Activated CD4-positive, alpha-beta T cell treated with anti-CD3 and anti-CD28 coated beads for 4 hours (primary cell): ENCODE results near the gene ANKS1B.
"Not testable (repeated sequence)": the region's sequence is repeated elsewhere in the genome, so short reads cannot be mapped to it uniquely, and the experiment has no call there.

Experiments
- DNase-seq, 2 donors: peaks; one replicate each; pipeline ENCODE4 v3.0.0-alpha.2; 2020

The ANKS1B gene

DNA sequence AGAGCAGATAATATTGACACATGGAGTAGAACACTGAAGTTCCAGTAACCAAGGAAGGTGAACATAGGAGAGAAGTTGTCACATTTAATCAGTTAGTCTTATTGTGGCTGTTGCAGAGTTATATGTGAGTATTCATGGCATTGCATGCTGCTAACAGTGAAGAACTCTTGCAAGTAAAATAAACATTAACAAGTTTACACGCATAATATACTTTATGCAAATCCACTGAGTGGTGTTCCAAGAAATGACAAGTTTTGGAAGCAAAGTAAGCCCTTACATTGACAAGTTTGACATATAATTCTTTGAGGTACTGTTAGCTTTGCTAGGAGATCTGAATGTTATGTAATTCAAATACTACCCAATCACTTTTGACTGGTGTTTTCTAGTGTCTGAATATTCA lies 125.6 kb downstream of the ANKS1B start:
- DNase-seq, result no peak

DNA sequence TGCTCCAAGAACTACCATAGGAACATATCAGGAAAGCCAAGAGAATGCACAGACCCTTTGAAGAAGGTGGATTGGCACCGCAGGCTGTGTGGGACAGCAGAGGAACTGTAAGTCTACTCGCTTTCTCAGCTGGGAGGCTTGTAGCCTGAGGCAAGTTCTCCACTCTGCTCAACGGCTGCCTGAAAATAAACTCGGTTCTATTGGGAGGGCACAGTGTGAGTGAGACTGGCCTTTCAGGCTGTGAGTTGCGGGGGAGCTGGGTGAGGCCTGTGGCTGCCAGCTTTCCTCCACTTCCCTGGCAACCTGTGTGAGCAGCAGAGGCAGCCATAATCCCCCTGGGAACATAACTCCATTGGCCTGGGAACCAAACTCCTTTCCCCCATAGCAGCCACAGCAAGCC lies 132.1 kb downstream of the ANKS1B start:
- no peak for DNase-seq

DNA sequence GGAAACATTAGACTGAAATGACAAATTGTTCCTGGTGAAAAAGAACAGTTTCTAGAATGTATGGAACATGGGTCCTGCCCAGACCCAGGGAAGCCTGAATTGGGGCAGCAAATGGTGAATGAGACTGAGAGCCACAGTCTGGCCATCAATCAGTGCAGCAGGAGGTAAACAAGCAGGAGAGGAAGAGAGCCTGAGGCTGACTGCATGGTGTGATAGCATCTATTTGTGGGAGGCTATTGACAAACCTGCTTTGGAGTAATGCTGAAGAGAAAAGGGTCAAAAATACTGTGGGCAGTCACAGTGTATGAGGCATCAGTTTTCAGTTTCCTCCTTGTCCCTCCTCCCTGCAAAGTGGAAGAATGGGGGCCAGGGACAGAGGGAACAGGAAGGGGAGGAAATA lies 136.8 kb downstream of the ANKS1B start:
- DNase-seq, result no peak

DNA sequence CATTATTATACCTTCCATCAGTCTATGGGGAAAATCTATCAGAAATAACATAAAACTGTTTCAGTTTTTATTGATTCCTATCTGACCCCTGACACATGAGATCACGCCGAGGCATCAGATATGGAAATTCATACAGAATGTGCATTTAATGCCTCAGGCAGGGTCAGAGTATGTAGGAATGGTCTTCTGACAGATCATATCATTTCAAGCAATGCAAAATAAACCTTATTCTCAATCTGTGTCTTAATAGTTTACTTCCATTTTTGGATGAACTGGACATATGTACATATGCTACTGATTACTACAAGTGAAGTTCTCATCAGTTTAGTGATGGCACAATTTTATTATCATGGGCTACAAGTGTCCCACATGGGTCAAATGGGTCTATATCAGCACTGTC lies 150.0 kb downstream of the ANKS1B start:
- DNase-seq, result no peak

DNA sequence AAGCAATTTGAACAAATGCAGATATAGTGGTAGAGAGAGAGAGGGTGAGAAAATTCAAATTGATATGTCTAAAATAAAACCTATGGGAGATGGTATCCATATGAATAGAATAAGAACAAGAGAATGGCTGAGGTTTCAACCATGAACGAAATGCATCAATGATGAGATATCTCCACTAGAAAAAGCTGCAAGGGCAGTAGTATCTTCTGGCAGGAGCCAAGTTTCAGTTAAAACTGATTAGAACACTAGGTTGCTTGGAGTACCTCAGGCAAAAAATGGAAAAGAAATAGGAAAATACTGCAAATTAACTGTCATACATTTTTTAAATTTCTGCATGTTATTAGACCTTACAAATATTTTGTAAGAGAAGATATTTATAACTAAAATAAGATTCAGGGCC lies 151.3 kb downstream of the ANKS1B start:
- no peak for DNase-seq

DNA sequence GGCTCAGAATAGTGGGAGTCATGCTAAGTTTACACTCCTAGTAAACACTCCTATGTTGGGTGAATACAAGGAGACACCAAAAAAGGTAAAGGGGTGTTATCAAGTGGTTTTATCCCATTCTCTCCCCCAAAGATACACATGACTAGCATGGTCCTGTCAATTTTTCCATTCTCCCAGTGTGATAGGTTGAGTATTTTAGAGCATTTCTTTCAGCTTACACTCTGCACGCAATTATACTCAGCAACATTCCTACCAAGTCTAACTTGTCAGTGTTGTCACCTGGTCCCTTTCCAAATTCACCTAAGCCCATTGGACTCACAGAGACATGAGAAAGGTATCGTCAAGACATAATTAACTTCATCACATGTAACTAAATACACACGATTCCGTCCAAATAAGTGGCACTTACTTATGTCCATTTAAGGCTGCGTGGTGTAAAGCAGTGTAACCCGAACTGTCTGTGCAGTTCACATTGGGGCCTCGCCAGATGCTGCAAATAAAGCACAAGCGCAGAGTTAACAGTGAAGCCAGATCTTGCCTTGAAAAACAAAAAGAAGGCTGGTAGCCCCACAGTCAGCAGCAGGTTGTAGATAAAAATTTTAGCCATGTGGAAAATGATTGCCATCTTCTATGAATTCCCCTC lies 159.7 kb downstream of the ANKS1B start:
- DNase-seq, result no peak

DNA sequence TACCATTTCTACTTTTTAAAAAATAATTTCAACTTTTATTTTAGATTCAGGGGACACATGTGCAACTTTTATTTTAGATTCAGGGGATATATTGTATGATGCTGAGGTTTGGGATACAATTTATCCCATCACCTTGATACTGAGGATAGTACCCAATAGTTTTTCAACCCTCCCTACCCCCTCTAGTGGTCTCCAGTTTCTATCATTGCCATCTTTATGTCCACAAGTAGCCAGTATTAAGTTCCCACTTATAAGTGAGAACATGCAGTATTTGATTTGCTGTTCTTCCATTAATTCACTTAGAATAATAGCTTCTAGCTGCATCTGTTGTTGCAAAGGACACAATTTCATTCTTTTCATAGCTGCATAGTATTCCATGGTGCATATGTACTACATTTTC lies 162.5 kb downstream of the ANKS1B start:
- no peak for DNase-seq

DNA sequence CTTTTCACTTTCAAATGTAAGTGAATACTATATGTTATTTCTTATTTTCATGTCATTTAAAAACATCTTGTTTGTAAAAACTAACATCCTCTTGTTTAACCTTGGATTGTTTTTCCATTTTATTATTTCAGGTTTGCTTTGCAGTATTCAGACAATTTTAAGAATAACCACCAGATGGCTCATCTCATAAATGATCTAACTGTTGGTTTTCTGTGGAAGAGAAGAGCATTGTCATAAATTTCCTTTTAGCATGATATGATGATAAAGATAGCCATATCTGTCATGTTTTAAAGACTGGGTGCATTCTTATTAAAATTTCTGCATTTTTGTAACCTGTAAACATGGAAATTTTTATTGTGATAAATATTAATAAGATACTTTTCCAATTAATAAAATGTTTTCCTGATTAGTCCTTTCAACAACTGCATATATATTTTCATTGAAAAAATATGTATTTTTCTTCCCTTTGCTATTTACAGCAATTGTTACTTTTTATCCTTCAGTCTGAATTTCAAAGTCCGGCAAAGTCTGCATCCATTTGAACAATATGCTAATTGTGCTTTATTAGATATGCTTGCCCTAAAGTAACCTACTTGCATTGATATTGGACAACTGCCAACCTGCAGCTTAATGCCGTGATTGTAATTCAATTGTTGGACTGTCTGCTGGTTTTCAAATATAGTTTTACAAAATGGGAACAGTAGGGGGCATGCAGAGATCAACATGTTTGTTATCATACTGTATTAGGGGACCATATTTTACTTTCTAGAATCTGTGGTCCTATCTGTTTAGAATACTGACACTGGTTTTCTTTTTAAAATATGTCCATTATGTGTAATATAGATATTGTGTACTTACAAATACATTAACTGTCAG lies 173.8 kb downstream of the ANKS1B start:
- no peak for DNase-seq

DNA sequence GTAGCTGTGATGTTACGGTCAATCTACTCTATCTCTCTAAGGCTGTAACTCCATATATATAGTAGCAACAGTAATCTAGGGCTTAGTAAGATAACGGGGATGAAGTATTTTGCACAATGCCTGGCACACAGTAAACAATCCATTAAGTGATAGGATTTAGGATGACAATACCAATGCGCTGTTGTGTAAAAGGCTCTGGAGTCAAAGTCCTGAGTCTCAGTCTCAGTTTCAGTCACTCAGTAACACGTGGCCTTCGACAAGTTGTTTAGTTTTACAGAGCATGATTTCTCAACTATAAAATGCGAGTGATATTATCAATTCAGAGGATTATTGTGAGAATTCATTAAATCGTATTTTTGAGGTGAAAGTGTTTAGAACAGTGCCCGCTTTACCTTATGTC lies 174.8 kb downstream of the ANKS1B start:
- no peak for DNase-seq

DNA sequence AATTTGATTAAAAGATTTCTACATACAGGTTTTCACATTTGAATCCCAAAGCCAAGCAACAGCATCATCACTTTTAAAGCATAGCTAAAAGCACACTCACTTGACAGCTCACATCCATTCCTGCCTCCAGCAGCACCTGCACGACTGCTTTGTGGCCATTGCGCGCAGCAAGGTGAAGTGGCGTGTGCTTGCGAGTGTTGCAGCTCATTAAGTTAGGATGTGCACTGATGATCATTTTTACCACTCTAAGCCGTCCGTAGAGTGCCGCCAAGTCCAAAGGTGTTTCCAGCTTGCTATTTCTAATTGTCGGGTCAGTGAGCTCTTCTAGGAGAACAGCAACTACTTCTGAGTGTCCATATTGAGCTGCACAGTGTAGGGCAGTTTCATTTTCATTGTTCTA lies 178.4 kb downstream of the ANKS1B start:
- no peak for DNase-seq

DNA sequence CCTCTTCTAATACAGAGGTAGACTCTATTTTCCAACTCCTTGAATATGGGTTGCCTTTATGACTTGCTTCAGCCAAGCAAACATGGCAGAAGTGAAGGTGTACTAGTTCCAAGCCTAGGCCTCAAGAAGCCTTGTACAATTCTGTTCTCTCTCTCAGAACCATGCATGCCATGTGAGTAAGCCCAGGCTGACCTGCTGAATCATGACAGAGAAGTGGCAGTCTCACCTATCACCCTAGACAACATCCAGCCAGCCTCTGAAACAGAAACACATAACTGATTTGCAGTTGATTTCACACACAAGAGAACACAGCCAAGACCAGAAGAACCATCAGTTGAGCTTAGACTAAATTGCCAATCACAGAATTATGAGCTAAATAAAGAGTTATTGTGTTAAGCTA lies 180.0 kb downstream of the ANKS1B start:
- no peak for DNase-seq

DNA sequence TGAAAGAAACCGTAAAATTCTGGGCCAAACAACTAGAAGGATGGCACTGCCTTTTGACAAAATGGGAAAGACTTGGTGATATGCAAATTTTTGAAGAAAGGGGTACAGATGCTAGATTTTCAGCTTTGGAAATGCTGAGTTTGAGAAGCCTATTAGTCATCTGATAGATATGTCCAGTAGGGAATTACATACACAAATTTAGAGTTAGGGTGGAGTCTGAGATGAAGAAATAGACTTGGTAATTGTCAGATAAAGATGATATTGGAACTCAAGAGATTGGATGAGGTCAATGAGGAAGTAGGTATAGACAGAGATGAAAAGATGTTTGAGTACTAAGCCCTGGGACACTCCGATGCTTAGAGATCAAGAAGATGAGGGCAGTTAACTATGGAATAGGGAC lies 184.1 kb downstream of the ANKS1B start:
- no peak for DNase-seq

DNA sequence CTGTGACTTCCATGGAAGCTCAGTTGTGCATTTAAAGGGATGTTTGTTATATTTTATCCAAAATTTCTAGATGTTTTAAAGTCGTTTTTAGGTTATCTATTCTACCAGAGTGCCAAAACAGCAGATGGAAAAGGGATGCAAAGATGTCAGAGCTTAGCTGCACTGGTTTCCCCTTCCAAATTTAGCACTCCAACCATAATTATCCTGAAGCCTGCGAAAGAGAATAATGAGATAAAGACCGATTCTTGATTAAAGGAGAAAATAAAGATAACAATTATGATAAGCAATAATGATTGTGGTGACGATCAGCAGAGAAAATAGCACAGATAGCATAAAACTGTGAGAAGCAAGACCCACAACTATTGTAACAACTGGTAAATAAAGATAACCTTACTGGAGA lies 186.8 kb downstream of the ANKS1B start:
- DNase-seq, result not testable (repeated sequence)

DNA sequence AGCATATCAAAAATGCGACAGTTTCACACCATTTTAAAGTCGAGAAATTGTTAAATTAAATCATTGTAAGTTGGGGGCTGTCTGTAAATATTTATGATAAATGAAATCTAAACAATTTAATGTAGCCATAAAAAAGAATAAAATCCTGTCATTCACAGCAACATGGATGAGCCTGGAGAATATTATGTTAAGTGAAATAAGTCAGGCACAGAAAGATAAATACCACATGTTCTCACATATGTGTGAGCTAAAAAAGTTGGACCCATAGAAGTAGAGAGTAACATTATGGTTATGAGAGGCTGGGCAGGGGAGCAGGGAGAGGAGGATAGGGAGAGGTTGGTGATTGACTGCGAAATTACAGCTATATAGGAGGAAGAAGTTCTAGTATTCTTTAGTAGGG lies 201.3 kb downstream of the ANKS1B start:
- no peak for DNase-seq

DNA sequence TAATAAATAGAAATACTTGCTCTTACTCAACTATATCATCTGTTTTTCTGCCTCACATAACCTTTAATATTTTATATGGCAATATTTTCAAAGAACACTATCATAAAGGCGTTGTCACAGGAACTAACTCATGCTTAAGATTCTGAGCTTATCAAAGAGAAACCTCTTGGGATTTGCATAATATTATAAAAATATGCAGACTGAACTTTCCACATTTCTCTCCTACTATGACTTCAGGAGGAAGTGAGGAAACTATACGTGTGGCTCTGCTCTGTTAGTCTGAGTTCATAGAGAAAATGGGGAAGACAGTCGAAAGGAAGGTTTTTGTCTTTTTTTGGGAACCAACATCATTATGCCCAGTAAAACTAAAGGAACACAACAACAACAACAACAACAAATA lies 212.5 kb downstream of the ANKS1B start:
- no peak for DNase-seq

DNA sequence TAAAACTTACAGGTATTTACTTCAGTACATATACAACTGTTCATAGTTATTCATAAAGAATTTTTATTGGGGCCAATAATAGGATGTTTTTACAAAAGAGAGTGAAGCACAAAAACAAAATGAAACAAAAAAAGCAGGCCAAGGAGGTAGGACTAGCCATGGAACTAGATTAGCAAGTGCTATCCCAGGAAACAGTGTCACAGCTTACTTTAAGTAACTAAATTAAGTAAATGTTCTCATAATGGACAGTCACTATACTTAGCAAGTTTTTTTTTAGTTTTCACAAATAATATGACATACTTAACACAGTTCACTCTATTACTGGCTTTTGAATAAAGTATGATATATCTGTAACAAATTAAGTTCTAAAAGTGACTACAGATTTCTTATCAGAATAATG lies 213.1 kb downstream of the ANKS1B start:
- DNase-seq, result no peak

DNA sequence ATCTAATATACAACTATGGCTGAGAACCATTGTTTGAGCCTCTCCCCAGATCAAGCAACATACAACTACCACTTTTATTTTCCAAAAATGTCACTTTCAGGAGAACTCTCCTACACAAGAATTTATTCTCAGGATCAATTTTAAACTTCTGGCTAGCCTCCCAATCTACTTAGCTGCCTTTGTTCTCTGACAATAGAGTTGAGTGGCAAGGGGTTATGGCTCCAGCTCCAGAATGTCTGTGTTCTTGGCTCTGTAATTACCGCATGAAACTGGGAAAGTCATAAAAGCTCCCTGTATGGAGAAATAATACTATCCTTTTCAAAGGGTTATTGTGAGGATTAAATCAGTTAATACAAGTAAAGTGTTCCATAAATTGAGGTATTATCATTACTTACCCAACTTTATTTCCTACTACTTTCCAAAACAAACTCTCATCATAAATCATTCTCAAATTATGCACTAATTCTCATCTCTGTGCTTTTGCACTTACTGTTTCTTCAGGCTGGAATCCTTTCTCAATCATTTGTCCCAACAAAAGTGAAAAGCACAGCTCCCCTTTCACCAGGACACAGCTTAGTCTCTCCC lies 215.2 kb downstream of the ANKS1B start:
- DNase-seq, result no peak

DNA sequence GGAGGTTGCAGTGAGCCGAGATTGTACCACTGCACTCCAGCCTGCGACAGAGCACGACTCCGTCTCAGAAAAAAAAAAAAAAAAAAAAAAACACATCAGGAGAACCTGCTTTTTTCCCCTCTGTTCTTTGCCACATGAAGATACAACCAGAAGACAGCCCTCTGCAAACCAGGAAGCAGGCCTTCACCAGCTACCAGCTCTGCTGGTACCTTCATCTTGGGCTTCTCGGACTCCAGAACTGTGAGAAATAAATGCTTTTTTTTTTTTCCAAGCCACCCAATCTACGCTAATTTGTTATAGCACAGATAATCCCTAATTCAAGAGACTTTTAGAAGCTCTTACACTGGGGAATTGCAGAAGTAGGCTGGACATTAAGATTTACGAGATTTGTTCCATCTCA lies 216.0 kb downstream of the ANKS1B start:
- no peak for DNase-seq

DNA sequence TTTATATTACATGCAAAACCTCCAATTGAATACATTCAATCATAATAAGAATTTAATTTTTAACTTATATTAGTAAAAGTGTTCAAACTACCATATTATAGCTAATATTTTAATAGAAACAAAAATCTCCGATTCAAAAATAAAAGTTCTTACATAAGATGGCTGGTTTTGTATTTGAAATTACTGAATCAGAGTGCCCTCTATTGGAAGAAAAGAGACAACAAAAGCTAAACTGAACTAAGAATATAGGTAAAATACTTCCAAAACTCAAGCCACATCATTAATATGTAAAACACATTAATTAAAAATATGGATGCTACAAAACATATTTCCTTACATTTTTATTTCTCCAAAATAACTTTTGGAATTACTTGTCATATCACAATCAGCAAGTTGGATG lies 216.9 kb downstream of the ANKS1B start:
- no peak for DNase-seq

DNA sequence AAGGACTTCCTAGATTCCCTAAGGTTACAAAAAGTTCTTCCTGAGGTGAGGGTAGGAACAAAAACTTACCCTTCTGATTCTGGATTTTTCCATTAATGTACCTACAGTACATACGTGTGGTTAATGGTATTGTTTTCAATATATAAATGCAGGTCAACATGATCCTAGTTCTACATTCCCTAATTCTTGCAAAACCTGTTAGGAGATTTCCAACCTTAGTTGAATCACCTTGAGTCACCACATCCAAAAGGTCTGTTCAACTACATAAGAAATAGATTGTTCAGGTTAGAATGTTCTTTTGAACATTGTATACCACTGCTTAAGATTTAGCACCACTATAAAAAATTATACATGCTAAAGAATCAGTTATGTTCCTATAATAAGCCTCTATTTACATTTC lies 218.3 kb downstream of the ANKS1B start:
- DNase-seq, result no peak

DNA sequence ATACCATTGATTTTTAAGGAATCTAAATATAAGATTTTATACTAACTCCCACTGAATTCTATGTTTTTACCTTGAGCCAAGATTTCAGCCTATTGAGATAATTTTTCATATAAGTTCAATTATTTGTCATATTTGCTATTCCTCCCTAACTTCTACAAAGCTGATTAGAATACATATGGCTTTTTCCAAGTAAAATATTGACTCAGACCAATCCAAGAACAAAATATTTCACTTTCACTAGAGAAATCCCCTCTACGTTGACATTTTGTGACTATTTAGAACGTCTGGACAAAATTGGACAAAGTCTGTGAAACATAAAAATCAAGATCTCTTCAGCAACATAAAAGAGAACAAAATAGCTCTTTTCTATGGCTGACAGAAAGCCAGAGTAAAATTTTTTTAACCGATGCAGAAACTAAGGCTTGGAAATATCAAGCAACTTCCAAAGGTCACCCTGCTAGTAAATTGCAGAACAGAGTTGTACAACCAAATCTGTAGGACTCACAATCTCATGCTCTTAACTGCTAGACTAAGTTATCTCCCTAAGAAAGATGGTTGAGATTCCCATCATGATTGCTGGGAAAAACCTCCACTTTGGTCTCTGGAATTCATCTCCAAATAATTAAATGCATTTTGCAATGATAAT lies 219.1 kb downstream of the ANKS1B start:
- DNase-seq, result no peak

DNA sequence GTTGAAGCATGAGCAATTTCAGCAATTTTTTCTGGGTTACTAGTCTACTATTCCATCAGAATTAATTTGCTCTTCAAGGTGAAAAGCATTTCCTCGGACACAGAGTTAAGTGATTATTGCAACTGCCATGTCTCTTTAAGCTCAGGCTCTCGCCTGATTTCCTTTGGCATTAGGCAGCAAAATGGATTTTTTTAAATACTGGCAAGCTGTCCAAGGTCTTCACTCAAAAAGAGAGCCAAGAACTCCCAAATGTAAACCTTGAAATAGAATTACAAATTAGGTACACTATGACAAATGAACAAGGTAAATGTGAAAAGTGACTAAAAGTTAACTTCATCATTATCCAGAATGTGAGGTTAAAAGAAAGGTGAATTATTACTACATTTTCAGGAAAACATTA lies 225.3 kb downstream of the ANKS1B start:
- no peak for DNase-seq

DNA sequence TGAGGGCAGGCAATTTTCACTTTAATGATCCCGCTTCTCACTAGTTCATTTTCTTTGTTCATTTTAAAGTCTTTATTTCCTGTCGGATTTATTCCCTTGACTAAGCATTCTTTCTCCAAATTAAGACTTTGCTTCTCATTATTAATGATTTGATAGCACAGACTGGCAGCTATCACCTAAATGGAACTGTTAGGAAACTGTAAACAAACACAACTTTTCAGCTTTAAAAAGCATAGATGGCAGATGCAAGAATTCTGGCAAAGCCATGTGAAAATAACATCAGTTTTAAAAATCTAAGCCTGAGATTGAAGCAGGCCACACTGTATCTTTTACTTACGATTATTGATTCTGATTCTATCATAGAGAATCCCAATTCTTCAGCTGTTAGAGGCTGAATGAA lies 225.7 kb downstream of the ANKS1B start:
- DNase-seq, result no peak

DNA sequence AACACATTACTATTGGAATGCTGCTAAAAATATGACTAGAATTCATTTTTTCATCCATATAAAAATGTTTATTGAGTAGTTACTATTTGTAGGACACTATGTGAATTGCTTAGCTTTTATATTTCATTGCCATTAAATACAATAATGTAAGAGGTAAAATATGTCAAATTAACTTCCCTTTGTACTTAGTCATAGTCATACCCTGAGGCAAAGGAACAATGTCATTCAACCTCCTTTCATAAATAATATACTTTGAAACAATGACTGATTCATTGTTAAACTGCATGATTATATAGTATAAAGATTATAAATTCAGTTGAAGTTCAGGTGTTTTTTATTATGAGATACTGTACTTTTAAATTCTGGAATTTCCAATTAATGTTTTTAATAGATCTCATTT lies 232.0 kb downstream of the ANKS1B start:
- no peak for DNase-seq
